Measurements from ENCODE around the gene NGLY1. TPM values are rescaled to one million over a fixed set of nuclear protein-coding genes. Genes with fewer than 3 reads are reported as not detected.

The NGLY1 gene
- total RNA-seq, 4 donors from 2014 or later: 21.2 to 25.7 (median 23.3) TPM

- Histone ChIP-seq H3K9me3 (peaks cover 0 to 10% (median 2%) of the 10 kb centered on the region in 4 donors), H3K27me3 (no peaks in the 10 kb centered on the region), H3K4me1 (peaks cover 0 to 4% (median 0%) of the 10 kb centered on the region in 4 donors), H3K27ac (replicated peaks in 1 of 4) (no peak overlapping the region), H3K36me3 (no peaks in the 10 kb centered on the region), H3K4me3 (no peak overlapping the region)
- TF ChIP-seq POLR2AphosphoS5 (IDR thresholded peaks at IDR 0.05): no peak
- no peak for DNase-seq (ENCODE audit: extremely low spot score)
- 88% methylated on average over 4 of the region's 4 CpGs for WGBS
- intact Hi-C loops (cut with DNase I): no loop called here
Measured at GRCh38 chr3:25818335-25818734, 35.1 kb upstream of the NGLY1 start.

GRCh38 chr3:25817638-25818037, 34.4 kb upstream of the NGLY1 start:
- 75% methylated on average over 1 of the region's 1 CpG for WGBS
- no peak for DNase-seq (ENCODE audit: extremely low spot score)
- Histone ChIP-seq H3K36me3 (no peaks in the 10 kb centered on the region), H3K9me3 (peaks cover 0 to 10% (median 2%) of the 10 kb centered on the region in 4 donors), H3K27ac (replicated peaks in 1 of 4) (no peak overlapping the region), H3K4me1 (peaks cover 0 to 4% (median 0%) of the 10 kb centered on the region in 4 donors), H3K27me3 (no peaks in the 10 kb centered on the region), H3K4me3 (no peak overlapping the region)
- TF ChIP-seq CTCF (IDR thresholded peaks at IDR 0.05): no peak
- TF ChIP-seq POLR2A (IDR thresholded peaks at IDR 0.05; ENCODE audit: low read depth): no peak
- TF ChIP-seq EP300 (IDR thresholded peaks at IDR 0.05): no peak
- TF ChIP-seq POLR2AphosphoS5 (IDR thresholded peaks at IDR 0.05): no peak
- intact Hi-C loops (cut with DNase I): no loop called here

- TF ChIP-seq POLR2AphosphoS5 (IDR thresholded peaks at IDR 0.05) (no peak), POLR2A (IDR thresholded peaks at IDR 0.05; ENCODE audit: low read depth) (no peak), CTCF (IDR thresholded peaks at IDR 0.05) (no peak), EP300 (IDR thresholded peaks at IDR 0.05) (no peak)
- Histone ChIP-seq H3K27ac (replicated peaks in 1 of 4) (no peak overlapping the region), H3K4me1 (peaks cover 0 to 4% (median 0%) of the 10 kb centered on the region in 4 donors), H3K36me3 (no peaks in the 10 kb centered on the region), H3K4me3 (no peak overlapping the region), H3K27me3 (no peaks in the 10 kb centered on the region), H3K9me3 (peaks cover 0 to 10% (median 2%) of the 10 kb centered on the region in 4 donors)
- WGBS: 61% methylated on average over 1 of the region's 1 CpG
- intact Hi-C loops (cut with DNase I): no loop called here
- DNase-seq (ENCODE audit: extremely low spot score): no peak
Measured at GRCh38 chr3:25817107-25817506, 33.9 kb upstream of the NGLY1 start.

GRCh38 chr3:25812644-25813043, 29.4 kb upstream of the NGLY1 start:
- TF ChIP-seq POLR2A (IDR thresholded peaks at IDR 0.05; ENCODE audit: low read depth) (no peak), CTCF (IDR thresholded peaks at IDR 0.05) (no peak), EP300 (IDR thresholded peaks at IDR 0.05) (no peak), POLR2AphosphoS5 (IDR thresholded peaks at IDR 0.05) (no peak)
- Histone ChIP-seq H3K4me1 (no peaks in the 10 kb centered on the region), H3K4me3 (no peak overlapping the region), H3K27me3 (no peaks in the 10 kb centered on the region), H3K9me3 (peaks cover 0 to 10% (median 2%) of the 10 kb centered on the region in 4 donors), H3K27ac (replicated peaks in 1 of 4) (no peak overlapping the region), H3K36me3 (no peaks in the 10 kb centered on the region)
- intact Hi-C loops (cut with DNase I): no loop called here
- WGBS: 93% methylated on average over 4 of the region's 4 CpGs
- DNase-seq (ENCODE audit: extremely low spot score): no peak

GRCh38 chr3:25804676-25805075, 21.4 kb upstream of the NGLY1 start:
- Histone ChIP-seq H3K4me1 (no peaks in the 10 kb centered on the region), H3K4me3 (no peak overlapping the region), H3K9me3 (no peaks in the 10 kb centered on the region), H3K36me3 (no peaks in the 10 kb centered on the region), H3K27ac (replicated peaks in 1 of 4) (no peak overlapping the region), H3K27me3 (no peaks in the 10 kb centered on the region)
- no peak for DNase-seq (ENCODE audit: extremely low spot score)
- no peak for TF ChIP-seq POLR2AphosphoS5 (IDR thresholded peaks at IDR 0.05)
- no peak for TF ChIP-seq EP300 (IDR thresholded peaks at IDR 0.05)
- TF ChIP-seq CTCF (IDR thresholded peaks at IDR 0.05): no peak
- TF ChIP-seq POLR2A (IDR thresholded peaks at IDR 0.05; ENCODE audit: low read depth): no peak
- WGBS: 90% methylated on average over 1 of the region's 1 CpG
- intact Hi-C loops (cut with DNase I): no loop called here
